ENCODE data around the gene SHROOM3.
A peak's percentile ranks its signal among the peaks of the same experiment; 100 is the strongest.

SHROOM3 gene

GRCh38 chr4:76752861-76753501, 318.0 kb downstream of the SHROOM3 start:
- ChIA-PET CTCF (interaction anchor here (0.6 to 1.4 kb wide), 7 partner anchors 9 to 299 kb away, joined by 3 to 8 read pairs (median 3); no protein-coding TSS in a partner anchor), POLR2A (interaction anchor here (0.6 to 1.9 kb wide), 11 partner anchors 10 to 554 kb away, joined by 3 to 16 read pairs (median 4); partner anchors contain the start of gene SEPTIN11)
- DNase-seq (ENCODE audit: low read depth, low spot score): peak; percentile 98
- TF ChIP-seq, protein P1, sequence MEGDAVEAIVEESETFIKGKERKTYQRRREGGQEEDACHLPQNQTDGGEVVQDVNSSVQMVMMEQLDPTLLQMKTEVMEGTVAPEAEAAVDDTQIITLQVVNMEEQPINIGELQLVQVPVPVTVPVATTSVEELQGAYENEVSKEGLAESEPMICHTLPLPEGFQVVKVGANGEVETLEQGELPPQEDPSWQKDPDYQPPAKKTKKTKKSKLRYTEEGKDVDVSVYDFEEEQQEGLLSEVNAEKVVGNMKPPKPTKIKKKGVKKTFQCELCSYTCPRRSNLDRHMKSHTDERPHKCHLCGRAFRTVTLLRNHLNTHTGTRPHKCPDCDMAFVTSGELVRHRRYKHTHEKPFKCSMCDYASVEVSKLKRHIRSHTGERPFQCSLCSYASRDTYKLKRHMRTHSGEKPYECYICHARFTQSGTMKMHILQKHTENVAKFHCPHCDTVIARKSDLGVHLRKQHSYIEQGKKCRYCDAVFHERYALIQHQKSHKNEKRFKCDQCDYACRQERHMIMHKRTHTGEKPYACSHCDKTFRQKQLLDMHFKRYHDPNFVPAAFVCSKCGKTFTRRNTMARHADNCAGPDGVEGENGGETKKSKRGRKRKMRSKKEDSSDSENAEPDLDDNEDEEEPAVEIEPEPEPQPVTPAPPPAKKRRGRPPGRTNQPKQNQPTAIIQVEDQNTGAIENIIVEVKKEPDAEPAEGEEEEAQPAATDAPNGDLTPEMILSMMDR (IDR thresholded peaks at IDR 0.05; ENCODE audit: insufficient read depth, low read length, missing control alignments): no peak
- H3K4me3 ChIP-seq (ENCODE audit: low read depth, low read length): peak overlapping the region; percentile 24

DNA sequence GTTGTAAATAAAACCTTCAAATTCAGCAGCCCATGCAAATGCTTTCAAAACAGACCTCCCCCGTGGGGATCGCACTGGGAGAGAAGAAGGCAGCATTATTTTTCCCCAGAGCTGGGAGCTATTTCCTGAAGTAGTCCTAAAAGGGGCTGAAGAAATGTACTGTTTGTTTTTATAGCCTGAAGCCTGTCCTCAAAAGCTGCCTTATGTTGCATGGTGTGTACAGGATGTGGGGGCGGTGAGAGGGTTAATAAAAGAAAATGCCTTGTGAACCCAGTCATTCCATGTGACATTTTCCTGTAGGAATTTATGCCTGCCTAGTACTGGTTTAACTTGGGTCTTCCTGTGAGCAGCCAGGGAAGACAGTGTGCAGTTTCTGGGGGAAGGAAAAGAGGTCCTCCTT, 318.8 kb downstream of the SHROOM3 start:
- ChIA-PET CTCF (interaction anchor here (0.6 to 1.4 kb wide), 7 partner anchors 10 to 298 kb away, joined by 3 to 8 read pairs (median 3); no protein-coding TSS in a partner anchor), POLR2A (interaction anchor here (0.6 to 1.9 kb wide), 10 partner anchors 9 to 234 kb away, joined by 3 to 16 read pairs (median 4); partner anchors contain the start of gene SEPTIN11)
- TF ChIP-seq, protein P1 (IDR thresholded peaks at IDR 0.05; ENCODE audit: insufficient read depth, low read length, missing control alignments): no peak
- DNase-seq (ENCODE audit: low read depth, low spot score): peak; percentile 94
- no peak overlapping the region for H3K4me3 ChIP-seq (ENCODE audit: low read depth, low read length)

- CTCF ChIA-PET: interaction anchor here (0.8 to 1.2 kb wide), 2 partner anchors 12 to 13 kb away, joined by 3 to 4 read pairs; no protein-coding TSS in a partner anchor
- DNase-seq (ENCODE audit: low read depth, low spot score): no peak
- POLR2A ChIA-PET: interaction anchor here (1.3 to 1.9 kb wide), 2 partner anchors 10 to 195 kb away, joined by 3 to 11 read pairs; partner anchors contain the start of gene SEPTIN11
- no peak overlapping the region for H3K4me3 ChIP-seq (ENCODE audit: low read depth, low read length)
- TF ChIP-seq, protein P1 (IDR thresholded peaks at IDR 0.05; ENCODE audit: insufficient read depth, low read length, missing control alignments): no peak
These were observed 319.4 kb downstream of the SHROOM3 start for GRCh38 chr4:76754439-76754838.

DNA sequence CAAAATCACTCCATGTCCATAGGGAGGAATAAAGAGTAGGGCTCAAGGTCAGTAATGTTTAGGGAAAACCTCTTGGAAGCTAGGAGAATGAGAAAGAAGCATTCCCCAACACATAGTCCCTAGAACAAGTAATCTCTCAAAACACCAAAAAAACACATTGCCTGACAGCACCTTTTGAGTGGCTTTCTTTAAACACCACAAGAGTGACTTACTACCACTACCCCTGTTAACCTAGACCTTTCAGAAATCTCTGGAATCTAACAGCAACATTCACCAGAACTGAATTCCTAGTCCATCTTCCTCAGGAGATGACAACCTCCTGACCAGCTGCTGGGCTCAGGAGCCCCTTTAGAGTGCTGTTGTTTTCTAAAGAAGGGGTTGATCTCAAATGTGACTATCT, 320.7 kb downstream of the SHROOM3 start:
- no peak overlapping the region for H3K4me3 ChIP-seq (ENCODE audit: low read depth, low read length)
- no peak for DNase-seq (ENCODE audit: low read depth, low spot score)
- ChIA-PET POLR2A (interaction anchor here (0.7 to 1.3 kb wide), 4 partner anchors 12 to 196 kb away, joined by 3 to 4 read pairs (median 3); no protein-coding TSS in a partner anchor), CTCF (interaction anchor here (0.7 to 3.3 kb wide), 8 partner anchors 12 to 278 kb away, joined by 3 to 24 read pairs (median 4); no protein-coding TSS in a partner anchor)
- TF ChIP-seq, protein P1 (IDR thresholded peaks at IDR 0.05; ENCODE audit: insufficient read depth, low read length, missing control alignments): no peak

GRCh38 chr4:76756416-76756815, 321.4 kb downstream of the SHROOM3 start:
- ChIA-PET CTCF (interaction anchor here (1.0 to 3.3 kb wide), 7 partner anchors 11 to 278 kb away, joined by 3 to 24 read pairs (median 4); no protein-coding TSS in a partner anchor), POLR2A (no interaction called here)
- DNase-seq (ENCODE audit: low read depth, low spot score): no peak
- TF ChIP-seq, protein P1 (IDR thresholded peaks at IDR 0.05; ENCODE audit: insufficient read depth, low read length, missing control alignments): no peak
- H3K4me3 ChIP-seq (ENCODE audit: low read depth, low read length): no peak overlapping the region

DNA sequence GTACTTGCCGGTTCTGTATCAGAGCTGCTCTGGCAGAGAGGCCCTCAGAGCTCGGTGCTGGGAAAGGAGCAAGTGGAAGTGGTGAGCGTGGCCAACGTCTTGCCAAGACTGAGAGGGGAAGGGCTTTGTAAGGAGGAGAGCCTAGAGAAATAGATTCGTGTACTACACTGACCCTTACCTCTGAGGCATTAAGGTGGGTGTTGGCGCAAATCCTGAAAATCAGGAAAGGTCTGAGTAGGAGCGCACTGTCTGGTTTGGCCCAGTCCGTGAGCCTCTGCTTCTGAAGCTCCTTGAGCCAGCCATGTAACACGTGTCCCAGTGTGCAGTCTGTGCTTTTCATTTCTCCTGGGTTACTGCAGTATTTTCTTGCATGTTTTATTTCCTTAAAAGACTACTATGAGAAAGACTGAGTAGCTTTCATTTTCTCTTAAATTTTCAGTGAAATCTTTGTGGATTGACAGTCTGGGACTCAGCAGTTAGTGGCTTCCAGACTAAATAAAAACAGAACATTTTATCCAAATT, 322.4 kb downstream of the SHROOM3 start:
- DNase-seq (ENCODE audit: low read depth, low spot score): no peak
- ChIA-PET CTCF (interaction anchor here (0.6 to 3.3 kb wide), 38 partner anchors 9 to 446 kb away, joined by 3 to 24 read pairs (median 4); no protein-coding TSS in a partner anchor), POLR2A (interaction anchor here (1.6 kb wide), 1 partner anchor 191 kb away, joined by 6 read pairs; the partner anchor contains the start of gene SEPTIN11)
- TF ChIP-seq, protein P1 (IDR thresholded peaks at IDR 0.05; ENCODE audit: insufficient read depth, low read length, missing control alignments): no peak
- H3K4me3 ChIP-seq (ENCODE audit: low read depth, low read length): no peak overlapping the region
